ENCODE measurements around the gene MPPED1.

DNA sequence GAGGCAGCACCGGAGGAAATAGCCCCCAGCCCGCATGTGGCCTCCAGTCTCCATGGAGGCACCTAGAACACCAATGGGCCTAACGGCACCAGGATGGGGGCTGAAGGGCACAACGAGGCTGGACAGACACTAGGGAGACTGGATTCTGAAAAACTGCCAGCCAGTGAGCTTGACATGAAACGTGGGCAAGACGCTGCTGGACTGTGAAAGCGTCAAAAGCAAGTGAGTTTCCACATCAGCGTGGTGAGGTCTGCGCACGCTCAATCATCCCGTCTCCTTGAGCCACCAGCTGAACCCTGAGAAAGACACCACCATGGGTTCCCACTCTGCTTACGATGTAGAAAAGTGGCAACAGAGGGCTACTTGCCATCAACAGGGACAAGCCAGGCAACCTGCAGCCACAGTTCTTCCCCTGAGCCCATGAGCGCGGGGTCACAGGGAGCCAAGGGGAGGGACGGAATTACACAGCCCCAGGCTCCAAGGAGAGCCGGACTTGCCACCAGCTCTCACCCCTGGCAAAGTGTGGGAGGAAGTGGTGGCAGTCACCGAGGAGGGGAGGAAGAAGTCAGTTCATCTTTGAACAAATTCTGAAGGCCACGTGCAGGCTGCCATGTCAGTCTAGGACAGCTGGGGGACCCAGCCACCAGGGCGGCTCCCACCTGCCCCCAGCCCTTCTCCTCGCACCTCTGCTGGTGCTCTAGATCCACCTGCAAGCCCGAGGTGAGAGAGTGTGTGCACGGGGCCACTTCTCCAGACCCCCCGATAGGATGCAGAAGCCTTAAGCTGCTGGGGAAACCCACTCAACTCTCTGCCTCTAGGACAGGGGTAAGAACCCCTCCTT lies 131.1 kb downstream of the MPPED1 start:
- TF ChIP-seq, protein P1, sequence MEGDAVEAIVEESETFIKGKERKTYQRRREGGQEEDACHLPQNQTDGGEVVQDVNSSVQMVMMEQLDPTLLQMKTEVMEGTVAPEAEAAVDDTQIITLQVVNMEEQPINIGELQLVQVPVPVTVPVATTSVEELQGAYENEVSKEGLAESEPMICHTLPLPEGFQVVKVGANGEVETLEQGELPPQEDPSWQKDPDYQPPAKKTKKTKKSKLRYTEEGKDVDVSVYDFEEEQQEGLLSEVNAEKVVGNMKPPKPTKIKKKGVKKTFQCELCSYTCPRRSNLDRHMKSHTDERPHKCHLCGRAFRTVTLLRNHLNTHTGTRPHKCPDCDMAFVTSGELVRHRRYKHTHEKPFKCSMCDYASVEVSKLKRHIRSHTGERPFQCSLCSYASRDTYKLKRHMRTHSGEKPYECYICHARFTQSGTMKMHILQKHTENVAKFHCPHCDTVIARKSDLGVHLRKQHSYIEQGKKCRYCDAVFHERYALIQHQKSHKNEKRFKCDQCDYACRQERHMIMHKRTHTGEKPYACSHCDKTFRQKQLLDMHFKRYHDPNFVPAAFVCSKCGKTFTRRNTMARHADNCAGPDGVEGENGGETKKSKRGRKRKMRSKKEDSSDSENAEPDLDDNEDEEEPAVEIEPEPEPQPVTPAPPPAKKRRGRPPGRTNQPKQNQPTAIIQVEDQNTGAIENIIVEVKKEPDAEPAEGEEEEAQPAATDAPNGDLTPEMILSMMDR (conservative IDR thresholded peaks at IDR 0.05 in 1 of 2, IDR thresholded peaks at IDR 0.05 in 1 of 2; ENCODE audit: low read depth in 1 of 2, low read length in 2 of 2), result no peak
- TF ChIP-seq EZH2 (IDR thresholded peaks at IDR 0.05; ENCODE audit: low read length, missing control alignments), result no peak
